ENCODE results near the gene WASF3.

The WASF3 gene

DNA sequence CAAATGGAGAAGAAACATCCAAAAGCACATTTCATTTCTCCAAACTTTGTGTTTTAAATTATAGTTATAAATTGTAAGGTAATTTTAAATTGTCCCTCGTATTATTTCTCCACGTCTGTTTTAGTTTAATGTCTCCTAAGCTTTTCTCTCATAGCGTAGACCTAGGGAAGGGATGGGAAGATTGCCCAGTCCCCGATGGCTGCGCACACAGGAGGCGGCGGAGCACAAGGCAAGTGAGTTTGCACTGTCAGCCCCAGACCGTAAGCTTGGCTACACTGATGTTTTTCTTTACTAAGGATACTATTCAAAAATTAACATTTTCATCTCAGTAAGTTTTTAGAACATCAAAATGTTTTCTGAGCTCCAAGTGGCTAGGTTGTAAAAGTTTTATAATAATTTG is 130.8 kb downstream of the WASF3 start:
- DNase-seq: no peak

DNA sequence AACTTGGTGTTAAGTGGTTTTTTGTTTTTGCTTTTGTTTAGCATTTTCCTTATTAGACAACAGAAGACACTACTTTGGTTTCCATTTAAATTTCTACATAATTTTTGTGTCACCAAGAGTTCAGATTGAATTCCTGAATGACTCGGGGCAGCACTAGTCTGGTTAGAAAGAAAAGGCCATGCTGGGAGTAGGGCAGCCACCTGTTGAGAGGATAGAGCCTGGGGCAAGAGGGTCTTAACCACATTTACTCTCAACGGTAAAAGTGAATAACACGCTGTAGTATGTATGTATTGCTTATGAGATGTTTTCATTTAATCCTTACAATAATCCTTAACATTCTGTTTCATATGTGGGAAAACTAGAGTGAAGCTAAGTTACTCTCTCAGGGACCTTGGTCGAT is 131.5 kb downstream of the WASF3 start:
- no peak for DNase-seq

DNA sequence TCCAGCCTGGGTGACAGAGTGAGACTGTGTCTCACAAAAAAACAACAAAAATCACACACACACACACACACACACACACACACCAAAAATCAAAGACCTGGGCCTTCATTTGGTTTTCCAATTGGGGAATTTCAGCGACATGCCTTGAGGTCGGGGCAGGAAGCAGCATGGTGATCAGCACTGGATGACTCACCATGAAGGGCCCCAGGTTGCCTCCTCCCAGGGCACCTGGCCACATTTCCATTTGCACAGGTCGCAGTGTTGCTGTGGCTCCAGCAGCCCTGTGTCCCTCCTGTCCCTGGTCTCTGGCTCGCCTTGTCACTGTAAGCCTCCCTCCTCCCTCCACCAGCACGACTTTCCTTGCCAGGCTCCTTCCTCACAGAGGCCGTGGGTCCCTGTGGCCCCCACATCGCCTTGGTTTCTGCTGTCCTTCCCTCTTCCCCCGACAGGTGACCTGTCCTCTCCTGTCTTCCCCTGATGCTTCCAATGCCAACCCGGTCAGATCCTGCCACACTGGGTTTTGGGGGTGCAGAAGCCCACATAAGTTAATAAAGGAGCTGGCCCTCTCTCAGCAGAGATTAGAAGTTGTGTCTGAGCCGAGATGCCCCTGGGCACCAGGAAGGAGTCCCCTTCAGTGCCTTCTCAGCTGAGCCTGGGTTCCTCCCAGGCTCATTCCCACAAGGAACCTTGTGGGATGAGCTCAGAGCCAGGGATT is 136.4 kb downstream of the WASF3 start:
- DNase-seq: no peak

DNA sequence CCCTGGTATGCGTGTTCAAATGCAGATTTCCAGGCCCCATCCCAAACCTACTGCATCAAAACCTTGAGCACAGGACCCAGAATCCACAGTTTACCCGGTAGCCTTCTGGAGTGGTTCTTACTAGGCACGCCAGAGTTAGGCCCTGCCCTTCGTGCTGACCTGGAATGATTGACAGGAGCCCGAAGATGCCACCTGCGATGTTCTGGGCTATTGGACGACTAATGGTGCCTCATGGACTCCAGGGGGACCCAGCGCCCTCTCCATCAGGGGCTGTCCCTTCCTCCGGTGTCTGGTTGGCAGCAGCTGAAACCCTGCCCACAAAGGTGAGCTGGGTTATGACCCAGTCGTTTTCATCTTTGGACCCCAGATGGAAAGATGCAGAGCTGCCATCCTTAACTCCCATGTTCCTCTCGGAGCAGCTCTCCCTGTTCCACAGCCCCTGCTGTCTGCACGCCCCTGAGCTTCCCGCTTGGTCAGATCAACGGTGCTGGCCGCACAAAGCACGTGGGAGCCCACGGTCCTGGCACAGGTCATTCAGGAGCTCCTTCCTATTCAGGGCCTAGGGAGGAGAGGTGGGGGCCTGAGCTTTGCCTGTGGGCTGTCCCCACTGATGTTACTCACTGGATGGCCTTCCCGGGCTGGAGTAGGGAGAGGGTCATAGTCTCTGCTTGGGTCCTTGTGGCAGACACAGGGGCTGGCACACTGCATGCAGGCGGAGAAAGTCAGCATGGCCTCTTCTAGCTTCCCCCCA is 137.3 kb downstream of the WASF3 start:
- DNase-seq: no peak

DNA sequence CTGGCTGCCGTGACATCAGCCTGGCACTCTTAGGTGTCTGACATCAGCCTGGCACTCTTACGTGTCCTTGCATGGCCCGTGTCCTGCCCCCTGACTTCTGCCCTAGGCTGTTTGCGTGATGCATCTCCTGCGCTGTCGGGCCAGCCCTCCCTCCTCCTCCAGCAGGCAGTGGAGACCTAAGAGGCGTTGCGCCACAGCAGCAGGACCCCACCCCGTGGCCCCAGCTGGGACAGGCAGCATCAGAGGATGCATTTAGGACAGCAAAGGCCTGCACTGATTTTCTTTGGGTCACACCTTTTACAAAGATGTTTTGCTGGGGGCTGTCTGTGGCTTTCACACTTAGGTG is 137.8 kb downstream of the WASF3 start:
- no peak for DNase-seq

DNA sequence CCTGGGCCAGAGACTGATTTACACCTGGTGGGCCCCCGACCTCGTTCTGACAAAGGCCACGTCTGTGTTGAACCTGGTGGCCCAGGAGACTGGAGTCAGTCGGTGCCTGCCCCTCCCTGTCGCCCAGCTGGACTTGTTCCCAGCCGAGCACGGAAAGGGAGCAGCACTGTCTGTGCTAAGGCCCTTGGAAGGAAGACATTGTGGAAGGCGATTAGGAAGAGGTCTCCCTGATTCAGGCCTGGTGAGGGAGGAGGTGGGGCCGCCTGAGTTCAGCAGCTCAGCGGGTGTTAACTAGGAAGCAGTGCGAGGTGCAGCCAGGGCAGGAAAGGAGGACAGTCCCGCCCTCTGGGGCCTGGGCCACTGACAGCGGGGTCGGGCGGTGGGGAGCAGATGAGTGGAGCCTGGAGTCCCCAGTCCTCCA is 138.4 kb downstream of the WASF3 start:
- DNase-seq: no peak

DNA sequence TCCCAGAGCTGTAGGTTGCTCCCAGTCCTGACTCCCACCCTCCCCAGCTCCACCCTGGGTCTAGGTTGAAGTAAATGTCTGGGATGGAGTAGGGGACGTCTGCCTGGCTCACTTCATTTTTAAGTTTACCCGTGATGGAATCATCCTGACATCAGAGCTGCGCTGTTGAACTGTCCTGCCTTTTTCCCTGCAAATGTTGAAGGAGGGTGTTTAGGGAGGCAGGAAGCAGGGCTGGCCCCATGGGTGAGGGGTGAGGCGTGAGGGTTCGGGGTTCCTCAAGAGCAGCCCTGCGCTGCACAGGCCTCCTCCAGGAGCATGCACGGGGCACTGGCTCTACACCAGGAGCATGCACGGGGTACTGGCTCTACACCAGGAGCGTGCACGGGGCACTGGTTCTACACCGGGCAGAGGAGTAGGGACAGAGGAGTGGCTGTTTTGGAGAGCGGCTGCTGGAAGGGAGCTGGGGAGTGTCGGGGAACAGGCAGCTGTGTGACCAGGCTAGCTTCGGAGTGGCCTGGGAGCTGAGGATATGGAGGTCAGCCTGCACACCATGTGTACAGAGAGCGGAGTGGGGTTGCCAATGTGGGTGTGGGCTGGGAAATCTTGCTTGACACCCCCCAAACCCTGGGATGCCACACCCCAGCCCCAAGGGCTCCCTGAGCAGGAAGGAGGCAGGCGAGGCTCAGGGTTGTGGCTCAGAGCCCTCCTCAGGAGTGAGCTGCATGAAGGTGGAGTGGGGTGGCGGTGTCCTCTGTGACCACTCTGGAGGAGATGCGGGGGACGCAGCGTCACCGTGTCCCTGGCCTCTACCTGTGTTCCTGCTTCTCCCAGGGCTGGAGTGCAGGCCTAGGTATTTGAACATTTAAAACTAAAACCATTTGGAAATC is 139.8 kb downstream of the WASF3 start:
- DNase-seq: no peak

DNA sequence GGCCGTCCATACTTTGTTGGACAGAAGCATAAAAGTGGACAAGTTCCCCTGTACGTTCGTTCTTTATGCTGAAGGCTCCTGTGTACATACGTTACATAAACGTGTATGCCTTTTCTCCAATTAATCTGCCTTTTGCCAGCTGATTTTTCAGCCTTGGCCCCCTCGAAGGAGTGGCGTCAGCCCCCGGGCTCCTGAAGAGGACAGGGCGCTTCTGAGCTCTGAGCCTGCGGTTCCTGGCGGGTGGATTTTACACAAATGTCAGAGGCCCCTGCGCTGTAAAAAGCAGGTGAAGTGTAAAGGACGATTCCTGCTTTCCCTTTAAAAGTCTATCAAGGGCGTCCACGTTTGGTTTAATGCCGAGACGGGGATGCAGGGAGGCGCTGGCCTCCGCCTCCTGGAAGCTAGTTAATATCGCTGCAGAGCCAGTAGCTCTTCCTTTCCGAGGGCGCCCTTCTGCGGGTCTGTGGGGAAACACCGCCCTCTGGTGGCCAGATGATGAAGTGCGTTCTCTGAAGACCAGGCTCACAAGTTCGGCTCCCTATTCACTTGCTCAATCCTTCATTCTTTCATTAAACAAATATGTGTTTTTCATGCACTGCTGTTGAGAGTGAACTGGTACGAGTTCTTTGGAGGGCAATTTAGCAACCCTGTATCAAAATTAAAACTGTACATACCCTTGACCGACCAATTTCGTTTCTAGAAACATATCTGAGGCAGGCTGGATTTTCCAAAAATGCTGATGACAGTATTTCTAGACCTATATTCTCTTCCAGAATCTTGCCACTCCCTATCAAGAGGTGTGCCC is 141.1 kb downstream of the WASF3 start:
- no peak for DNase-seq

DNA sequence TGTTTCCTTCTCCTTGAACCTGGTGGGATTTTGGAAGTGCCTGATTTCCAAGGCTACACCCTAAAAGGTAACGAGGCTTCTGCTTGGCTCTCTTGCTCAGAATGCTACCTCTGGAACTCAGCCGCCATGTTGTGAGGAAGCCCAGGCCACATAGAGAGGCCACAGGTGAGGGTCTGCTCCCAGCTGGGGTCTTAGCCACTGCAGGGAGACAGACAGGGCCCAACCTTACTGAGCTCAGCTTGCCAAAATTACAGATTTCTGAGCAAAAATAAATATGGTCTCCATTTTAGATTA is 141.7 kb downstream of the WASF3 start:
- DNase-seq: no peak

DNA sequence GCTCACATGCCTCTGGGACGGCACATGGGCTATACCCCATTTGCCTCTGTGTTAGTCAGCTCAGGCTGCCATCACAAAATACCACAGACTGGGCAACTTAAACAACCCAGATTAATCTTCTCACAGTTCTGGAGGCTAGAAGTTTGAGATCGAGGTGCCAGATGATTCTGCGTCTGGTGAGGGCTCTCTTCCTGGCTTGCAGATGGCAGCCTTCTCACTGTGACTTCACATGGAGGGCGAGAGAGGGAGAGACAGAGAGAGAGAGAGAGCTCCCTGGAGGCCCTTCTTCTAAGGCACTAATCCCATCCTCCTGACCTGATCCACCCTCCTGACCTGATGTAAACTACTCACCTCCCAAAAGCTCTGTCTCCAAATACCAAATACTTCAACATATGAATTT is 148.1 kb downstream of the WASF3 start:
- no peak for DNase-seq

DNA sequence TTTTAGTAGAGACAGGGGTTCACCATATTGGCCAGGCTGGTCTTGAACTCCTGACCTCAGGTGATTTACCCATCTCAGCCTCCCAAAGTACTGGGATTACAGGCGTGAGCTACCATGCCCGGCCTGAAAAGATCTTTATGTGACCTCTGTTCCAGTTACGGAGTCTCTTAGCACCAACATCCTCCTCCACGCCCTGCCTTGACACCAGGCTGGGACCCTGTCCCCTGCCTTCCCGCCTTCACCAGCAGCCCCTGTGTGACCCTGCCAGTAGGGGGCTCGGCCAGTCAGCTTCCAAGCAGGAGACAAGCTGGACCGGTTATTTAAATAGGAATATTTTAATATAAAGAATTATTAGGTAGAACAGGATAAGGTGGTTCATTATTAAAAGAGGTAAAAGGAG is 148.9 kb downstream of the WASF3 start:
- DNase-seq: no peak

DNA sequence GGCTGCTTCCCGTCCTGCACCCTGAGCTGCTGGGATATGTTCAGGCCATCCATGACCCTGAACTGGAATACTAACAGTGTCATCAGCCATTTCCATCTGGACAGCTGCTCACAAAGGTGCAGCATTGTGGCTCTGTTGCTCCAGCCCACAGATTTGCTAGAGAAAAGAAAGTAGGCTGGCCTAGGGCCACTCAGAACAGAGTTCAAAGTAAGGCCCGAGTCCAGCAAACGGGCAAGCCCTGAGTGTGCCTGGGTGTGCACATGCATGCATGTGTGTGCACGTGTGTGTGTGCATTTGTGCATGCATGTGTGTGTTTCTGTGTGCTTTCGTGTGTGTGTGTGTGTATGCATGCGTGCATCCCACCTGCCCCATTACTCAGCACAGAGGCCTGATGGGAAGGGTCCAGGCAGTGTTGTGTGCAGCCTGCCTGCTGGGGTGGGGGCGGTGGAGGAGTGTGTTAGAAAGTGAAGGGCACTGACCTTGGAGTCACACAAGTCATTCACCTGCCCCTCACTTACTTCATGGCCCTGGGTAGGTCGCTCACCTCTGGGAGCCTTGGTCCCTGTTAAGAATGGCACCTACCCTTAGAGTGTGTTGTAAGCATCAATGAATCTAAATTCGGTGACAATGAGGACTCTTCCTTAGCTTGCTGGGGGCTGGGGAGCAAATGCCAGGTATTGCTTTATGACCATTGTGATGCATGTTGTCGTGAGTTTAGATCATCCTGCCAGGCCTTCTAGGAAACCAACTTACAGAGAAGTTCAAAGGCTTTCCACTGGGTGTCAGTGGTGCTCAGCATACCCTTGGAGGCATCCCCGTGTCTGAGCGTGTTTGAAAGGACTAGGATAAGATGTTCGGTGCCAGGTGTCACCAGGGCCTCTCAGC is 149.9 kb downstream of the WASF3 start:
- DNase-seq: peak; percentile 8

DNA sequence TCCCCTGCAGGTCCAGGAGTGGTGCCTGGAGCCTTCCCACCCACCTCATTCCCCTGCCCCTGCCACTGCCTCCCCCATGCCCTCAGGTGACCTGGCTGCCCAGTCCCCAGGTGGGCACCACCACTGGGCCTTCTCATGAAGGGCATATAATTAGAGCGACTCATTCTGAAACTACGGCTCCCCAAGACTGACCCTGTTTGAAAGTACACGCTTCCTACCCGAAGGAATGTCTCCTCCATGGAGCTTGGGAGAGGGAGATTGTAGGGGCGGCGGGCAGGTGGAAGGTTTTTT is 150.5 kb downstream of the WASF3 start:
- no peak for DNase-seq

DNA sequence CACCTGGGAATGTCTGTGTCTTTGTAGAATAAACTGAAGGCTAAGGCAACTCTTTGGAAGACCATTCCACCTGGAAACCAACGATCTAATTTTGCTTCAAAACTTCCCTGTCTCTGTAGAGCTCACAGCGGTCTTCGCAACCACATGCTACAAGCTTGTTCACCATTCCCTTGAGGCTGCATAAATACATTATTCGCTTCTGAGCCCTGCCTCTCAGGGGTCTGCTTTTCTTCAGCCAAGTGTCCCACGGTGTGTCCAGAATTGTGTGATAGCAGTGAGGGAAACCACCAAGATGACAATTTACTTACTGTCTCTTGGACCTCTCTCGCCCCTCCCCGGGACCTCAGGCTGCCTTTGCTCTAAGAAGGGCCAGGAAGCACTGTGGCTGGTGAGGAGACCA is 152.0 kb downstream of the WASF3 start:
- DNase-seq: no peak

DNA sequence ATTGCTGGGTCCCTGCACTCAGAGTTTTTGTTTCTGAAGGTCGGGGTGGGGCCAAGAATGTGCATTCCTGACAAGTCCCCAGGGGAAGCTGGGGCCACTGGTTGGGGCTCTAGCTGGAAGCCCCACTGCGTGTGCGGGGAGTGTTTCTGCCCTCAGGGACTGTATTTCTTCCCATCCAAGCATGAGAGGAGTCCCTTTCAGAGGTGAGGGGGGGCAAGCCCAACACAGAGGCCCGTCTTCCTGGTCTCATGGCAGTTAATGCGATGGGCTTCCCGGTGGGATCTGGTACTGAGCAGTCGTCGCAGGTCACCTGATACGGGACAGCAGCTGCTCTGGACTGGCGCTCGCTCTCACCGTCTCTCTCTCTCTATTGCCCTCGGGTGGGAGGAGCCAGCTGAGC is 152.7 kb downstream of the WASF3 start:
- no peak for DNase-seq

DNA sequence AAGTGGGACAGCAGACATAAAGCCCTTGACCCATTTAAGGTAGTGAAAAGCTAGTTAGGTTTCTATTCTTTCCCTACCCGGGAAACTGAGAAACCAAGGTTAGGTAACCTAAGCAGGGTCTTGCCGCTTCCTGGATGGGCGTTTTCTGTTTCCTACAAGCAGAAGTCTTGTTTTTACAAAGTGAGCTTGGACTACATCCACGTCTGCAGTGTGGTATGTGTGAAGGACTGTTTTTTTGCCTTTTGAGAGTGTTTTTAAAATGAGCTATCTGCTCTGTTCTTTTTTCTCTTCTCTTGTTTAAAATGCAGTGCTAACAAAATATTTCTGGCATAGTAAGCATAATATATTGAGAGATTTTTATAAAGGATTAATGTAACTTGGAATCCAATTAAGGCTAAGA is 153.7 kb downstream of the WASF3 start:
- no peak for DNase-seq

DNA sequence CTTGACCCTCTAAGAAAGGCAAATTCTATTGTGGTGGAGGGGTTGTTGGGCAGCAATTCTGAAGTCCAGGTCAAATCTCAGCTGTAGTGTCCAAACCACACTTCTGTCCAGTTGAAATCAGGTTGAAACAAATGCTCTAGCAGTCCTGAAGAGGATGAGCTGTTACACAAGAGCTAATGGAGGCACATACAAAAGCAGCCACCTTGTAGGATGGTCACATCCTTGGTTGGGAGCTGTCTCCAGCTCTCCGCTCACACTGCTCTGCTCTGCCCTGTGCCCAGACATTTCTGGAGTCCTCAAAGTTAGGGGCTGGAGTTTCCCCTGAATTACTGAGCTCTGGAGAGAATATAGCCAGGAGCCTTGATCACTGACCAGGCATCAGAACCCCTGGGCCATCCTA is 155.9 kb downstream of the WASF3 start:
- no peak for DNase-seq

DNA sequence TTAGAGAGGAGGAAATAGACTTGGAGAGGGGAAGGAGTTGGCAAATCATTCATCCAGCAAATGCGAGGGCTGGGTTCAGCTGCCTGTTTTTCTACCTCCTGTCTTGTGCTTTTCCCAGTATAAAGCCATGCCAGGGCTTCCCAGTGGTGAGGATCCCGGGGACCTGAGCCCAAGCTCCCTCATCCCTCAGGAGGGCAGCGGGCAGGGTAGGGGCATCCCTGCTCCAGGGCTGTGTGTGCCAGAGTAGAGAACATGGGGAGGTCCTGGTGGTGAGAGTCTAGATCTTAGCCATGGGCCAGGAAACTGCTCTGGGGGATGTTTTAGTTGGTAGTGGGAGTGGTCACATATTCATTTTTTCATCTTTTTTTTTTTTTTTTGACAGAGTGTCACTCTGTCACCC is 159.5 kb downstream of the WASF3 start:
- DNase-seq: no peak

DNA sequence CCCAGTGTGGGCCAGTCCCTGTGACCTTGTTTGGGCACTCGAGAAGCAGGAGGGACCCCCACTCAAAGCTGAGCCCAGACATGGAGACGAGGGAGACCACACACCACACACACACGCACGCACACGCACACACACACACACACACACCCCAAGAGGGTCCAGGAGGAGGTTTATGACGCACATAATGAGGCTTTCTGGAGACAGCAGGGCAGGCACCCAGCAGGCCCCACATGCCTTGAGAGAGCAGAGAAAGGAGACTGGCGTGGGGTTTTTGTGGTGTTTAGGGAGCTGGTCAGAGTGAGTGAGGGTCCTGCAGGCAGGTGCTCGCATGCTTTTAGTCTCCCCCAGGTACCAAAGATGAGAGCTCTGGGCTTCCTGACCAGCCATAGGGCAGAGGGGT is 160.7 kb downstream of the WASF3 start:
- no peak for DNase-seq

DNA sequence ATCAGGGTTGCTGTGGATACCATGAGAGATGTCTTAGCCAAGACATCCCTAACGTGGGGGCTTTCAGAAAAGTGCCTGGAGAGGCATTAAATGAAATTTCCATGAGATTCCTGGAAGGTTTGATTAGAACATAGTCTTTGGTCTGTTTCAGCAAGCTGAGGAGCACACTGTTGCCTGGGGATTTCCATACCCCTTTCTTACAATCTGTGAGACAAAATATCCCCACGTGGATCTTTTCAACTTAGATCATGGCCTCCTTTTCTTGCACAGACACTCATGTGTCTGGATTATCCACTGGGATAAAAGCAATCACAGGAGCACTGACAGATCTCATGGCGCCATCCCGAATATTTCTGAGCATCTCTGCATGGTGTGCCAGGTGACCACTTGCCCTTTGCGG is 161.4 kb downstream of the WASF3 start:
- no peak for DNase-seq

DNA sequence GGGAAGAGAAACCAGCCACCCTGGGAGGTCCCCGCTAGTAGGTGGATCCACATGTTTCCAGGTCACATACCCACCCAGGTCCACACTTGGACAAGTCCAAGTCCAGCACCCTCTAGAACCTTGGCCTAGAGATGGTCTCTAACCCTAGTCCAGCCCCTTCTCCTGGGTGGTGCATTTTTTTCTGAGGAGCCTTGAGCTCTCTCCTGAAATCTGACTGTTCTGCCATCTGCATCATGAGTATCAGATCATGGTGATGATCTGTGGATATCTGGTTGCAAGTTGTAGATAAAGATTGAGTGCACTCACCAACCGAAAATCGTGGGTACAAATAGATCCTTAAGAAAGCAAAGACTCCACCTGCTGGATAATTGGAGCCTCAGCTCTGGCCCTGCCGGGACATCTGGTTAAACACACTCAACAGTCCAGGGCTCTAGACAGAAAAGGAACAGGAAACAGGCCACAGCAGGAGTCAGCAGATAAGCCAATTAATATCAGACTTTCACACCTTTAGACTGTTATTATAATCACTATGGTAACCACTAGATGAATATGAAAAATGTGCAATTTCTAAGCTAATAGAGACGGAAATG is 162.0 kb downstream of the WASF3 start:
- DNase-seq: no peak

Measured in NCI-H1436 treated with DMSO at 0.1 percent for 48 hours (cell line).